HG03442 (cell line): ENCODE results near the gene ATP13A1.
A peak's percentile ranks its signal among the peaks of the same experiment; 100 is the strongest.

Source experiments
- ATAC-seq: cut with Tn5 transposase; IDR thresholded peaks from one replicate; pipeline ENCODE4 v1.9.1; 2021; ENCODE audit warnings: mild to moderate bottlenecking, moderate library complexity; ENCODE audit not compliant: unreplicated experiment

The ATP13A1 gene

DNA sequence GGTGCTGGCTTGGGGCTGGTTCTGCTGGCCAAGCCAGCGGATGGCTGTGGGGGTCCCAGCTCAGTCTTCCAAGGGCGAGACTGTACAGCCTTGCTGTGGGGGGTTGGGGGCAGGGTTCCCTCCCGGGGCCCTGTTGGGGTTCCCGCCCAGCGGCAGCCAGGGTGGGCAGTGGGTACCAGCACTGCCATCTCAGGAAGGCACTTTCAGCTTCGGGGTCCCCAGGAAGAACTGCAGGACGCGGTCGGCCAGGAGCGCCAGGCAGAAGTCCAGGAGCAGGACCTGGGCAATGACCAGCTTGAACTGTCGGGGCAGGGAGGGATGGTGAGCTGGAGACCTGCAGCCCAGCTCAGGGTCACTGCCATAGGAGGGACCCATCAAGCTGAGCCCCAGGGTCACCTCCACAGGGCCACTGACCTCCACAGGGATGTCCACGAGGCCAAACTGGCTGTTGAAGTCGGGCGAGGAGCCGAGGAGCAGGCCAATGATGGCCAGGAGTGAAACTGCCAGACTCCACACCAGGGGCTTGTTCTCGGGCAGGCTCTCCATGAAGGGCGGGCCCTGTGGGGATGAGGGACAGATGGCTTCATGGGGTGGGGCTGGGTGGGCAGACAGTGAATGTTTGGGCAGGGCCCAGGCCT, 18.1 kb downstream of the ATP13A1 start:
- ATAC-seq: no peak

- ATAC-seq: no peak
These were observed 19.5 kb downstream of the ATP13A1 start for GRCh38 chr19:19644054-19644388.

GRCh38 chr19:19643158-19644053, 20.1 kb downstream of the ATP13A1 start, which contains the start of gene GMIP:
TSS of gene GMIP (minus strand) at chr19:19643657. CDS start at chr19:19643529, 128 bp downstream.
- peak; percentile 64 for ATAC-seq

DNA sequence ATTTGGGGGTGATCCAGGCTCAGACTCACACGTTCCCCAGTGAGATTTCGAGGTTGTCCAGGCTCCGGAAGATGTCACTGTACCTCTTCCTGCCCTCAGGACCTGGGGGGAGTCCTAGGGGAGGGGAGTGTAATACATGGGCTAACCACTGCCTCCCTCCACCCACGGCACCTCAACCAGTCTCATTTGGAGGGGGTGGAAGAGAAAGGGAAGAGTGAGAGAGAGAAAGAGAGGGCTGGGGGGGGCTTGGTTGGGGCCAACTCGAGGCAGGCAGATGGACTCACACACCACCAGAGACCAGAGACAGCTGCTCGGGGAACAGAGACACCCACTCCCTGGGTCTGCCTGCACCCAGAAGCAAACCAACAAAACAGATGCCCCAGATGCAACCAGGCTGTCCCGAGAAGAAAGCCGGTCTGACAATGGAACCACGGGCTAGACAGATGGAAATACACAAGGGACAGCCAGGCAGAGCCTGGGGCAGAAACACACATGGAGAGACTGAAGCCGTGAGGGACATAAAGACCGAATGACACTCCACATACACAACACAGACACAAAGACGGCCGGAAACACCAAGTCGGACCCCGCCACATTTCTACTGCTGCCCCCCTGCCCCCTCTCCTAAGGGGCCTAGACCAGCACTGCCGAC, 20.8 kb downstream of the ATP13A1 start:
- ATAC-seq: no peak

GRCh38 chr19:19637523-19638251, 25.8 kb downstream of the ATP13A1 start:
- no peak for ATAC-seq

DNA sequence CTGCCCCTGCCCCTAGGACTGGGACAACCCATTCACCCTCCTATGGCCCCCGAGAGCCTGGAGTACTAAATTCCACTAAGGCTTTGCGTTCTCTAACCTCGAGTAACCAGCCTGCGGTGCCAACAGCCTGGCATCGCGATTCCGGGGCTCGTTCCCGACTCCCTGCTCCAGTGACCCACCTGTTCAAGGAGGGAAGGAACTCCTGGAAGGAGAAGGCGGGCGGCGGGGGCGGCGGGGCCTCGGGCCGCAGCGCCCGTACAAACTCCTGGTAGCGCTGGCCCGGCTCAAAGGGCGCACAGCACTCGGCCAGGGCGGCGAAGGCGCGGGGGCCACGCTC, 26.3 kb downstream of the ATP13A1 start:
- ATAC-seq: no peak

DNA sequence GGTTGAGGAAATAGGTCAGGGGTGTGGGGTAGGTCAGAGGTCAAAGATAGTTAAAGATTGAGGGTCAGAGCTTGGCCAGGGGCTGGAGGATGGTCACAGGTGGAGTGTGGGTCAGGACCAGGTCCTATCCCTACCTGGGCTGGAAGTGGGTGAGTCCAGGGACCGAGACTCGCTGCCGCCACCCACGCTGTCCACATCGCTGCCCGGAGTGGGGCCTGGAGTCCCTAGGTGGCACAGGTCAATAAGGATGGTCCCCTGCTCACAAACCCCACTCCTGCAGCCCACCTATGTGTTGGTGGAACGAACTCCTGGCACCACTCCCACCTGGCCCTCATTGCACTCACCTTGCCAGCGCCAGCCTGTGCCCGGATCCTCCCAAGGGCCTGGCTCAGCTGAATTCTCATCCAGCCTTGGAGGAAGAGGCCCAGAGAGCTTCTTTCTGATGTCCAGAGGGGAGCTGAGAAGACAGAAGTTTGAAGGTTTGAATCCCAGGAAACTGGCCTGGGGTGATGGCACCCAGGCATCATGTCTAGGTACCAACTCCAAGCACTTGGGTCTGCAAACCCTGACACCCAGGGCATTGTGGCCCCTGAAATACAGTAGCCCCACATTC, 26.8 kb downstream of the ATP13A1 start:
- no peak for ATAC-seq

GRCh38 chr19:19635313-19635702, 28.2 kb downstream of the ATP13A1 start:
- no peak for ATAC-seq

DNA sequence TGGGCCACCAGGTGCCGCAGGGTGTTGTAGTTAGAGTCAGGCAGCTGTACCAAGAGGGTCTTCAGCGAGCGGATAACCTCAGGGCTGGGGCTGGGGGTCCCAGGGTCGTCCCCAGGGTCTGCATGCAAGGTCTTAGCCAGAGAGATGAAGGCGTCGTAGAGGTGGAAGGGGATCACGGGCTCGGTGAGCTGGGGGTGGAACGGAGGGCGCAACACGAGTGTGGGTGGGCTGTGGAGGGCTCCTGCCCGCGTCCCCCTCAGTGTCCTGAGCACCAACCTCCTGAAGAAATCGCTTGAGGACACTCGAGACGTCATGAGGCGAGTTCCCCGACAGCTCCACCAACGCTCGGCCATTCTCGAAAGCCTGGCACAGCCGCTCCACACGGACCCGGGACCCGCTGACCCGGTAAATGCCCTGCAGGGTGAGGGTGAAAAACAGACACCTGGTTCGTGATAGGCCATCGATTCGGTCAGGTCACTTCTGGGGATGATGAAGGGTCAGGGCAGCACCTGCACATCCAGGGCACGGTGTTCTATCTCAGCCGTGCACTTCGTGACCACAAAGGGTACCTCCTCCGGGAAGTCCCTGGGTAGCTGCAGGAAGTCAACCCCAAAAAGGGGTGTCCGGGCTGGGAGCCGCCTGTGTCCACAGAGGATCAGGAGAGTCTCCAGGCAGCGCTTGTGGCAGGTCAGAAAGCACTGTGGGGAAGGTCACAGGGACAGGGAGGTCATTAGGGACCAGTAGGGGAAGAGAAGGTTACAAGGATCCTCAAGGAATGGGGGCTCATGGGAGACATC, 28.8 kb downstream of the ATP13A1 start:
- no peak for ATAC-seq

DNA sequence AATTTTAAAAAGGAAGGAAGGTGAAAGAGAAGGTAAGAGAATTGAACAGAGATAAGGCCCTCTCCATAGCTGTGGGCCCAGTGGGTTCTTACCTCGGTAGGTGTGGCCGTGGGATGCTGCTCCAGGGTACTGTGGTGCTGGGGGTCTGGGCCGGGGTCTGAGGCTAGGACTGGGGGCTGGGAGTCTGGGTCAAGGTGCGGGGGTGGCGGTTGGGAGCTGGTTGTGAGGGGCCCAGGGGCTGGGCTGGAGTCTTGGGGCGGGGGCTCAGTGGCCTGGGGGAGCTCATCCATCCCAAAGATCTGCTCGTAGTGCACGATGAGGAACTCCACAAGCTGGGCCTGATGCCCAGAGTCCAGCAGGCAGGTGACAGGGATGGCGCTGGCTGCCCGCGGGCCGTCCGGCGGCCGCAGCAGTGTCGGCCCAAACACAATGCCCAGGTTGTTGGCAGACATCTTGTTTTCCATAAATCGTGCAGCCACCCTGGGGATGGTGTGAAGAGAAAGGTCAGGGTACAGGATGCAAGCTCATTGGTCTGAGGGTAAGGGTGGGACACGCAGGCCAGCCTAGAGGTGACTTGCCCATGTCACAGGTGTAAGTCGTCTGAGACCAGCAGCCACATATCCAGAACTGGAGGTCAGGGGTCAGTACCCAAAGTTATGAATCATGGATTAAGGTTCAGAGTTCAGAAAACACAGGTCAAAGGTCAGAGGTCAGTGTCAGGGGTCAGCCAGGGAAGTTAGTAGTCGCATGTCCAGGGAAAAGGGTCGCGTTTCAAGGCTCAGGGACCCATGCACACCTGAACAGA, 29.6 kb downstream of the ATP13A1 start:
- no peak for ATAC-seq

DNA sequence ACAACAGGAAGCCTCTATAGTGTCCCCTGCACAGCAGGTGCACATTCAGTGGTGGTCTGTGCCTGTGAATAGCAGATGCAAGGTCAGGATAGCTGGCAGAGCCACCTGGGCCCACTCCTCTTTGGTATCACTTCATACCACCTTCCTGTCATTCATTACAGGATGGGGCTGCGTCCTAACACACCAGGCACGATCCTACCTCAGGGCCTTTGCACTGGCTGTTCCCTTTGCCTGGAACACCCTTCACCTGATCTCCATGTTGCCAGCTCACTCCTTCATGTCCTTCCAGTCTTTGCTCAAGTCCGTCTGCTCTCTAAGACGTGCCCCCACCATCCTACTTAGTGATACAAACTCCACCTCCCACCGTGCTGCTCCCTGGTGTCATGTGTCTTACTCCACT, 30.8 kb downstream of the ATP13A1 start:
- no peak for ATAC-seq

GRCh38 chr19:19631346-19631745, 32.1 kb downstream of the ATP13A1 start:
- no peak for ATAC-seq

GRCh38 chr19:19630426-19630825, 33.0 kb downstream of the ATP13A1 start:
- no peak for ATAC-seq

DNA sequence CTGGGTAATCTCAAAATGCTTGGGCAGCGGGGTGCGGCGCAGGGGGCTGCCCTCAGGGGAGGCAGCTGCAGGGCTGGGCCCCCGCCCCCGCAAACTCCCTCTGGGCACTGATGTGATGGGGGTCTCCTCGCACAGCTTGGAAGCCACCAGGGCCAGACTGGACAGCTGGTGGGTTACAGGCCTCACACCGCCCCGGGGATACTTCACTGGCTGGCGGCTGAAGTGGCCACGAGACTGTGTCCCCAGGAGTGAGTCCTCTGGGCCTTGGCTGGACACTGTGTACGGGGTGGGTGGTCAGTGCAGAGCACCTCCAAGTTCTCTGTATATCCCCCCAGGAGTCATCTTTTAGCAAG, 33.4 kb downstream of the ATP13A1 start:
- ATAC-seq: no peak

GRCh38 chr19:19628501-19629134, 34.9 kb downstream of the ATP13A1 start:
- ATAC-seq: peak; percentile 11

GRCh38 chr19:19627621-19628500, 35.6 kb downstream of the ATP13A1 start, which contains the start of gene LPAR2:
TSS of gene LPAR2 (minus strand) at chr19:19628220. CDS start at chr19:19627275, 945 bp downstream.
- peak; percentile 60 for ATAC-seq

GRCh38 chr19:19626516-19627472, 36.7 kb downstream of the ATP13A1 start:
- no peak for ATAC-seq
